Right lobe of liver (tissue), 6 donors: ENCODE measurements around the gene ADAMTS2. TPM values are rescaled to one million over a fixed set of nuclear protein-coding genes. Genes with fewer than 3 reads are reported as not detected.

Experiments used
- ATAC-seq, 4 donors: fragments of 200-7000 bp; cut with Tn5 transposase; one replicate each; pipeline ENCODE4 v1.9.1; 2020; ENCODE audit warnings: mild to moderate bottlenecking in 4 of 4, moderate library complexity in 4 of 4
- DNase-seq, 3 donors: peaks; one replicate each; pipeline ENCODE4 v3.0.0-alpha.2; 2020
- H3K27ac ChIP-seq, 3 donors: fragments of 200-600 bp; one replicate each; pipeline ENCODE4 v1.8.0; 2022
- H3K27me3 ChIP-seq, 2 donors: fragments of 200-600 bp; one replicate each; pipeline ENCODE4 v1.8.0; 2022
- H3K36me3 ChIP-seq, 4 donors: fragments of 200-600 bp; sonication (generic) in 1 of 4; one replicate each; pipeline versions ENCODE4 v1.5.1 to v1.8.0; 2017 to 2022; ENCODE audit warnings: control low read depth in 1 of 4
- H3K4me1 ChIP-seq, 4 donors: fragments of 200-600 bp; sonication (generic) in 1 of 4; one replicate each; pipeline versions ENCODE4 v1.5.1 to v1.8.0; 2017 to 2022; ENCODE audit warnings: control low read depth in 1 of 4
- H3K4me3 ChIP-seq, 3 donors: fragments of 200-600 bp; one replicate each; pipeline ENCODE4 v1.8.0; 2022
- H3K9me3 ChIP-seq, 4 donors: fragments of 200-600 bp; sonication (generic) in 1 of 4; one replicate each; pipeline versions ENCODE4 v1.5.1 to v1.8.0; 2017 to 2022; ENCODE audit warnings: control low read depth in 1 of 4
- POLR2A ChIP-seq: fragments of 450-650 bp; IDR thresholded peaks from one replicate; pipeline ENCODE4 v1.6.1; 2017; ENCODE audit warnings: antibody characterized with exemption, mild to moderate bottlenecking
- WGBS: methylation state at CpG from one replicate; pipeline ENCODE4 v1.1.6; 2018; ENCODE audit warnings: low coverage, low lambda C conversion rate; ENCODE audit not compliant: insufficient coverage; ENCODE audit errors: missing lambda C conversion rate; 5-methylcytosine and 5-hydroxymethylcytosine counted together
- intact Hi-C, 2 donors: fragments of 100-400 bp; cut with DNase I; formaldehyde crosslinking; loops; one replicate each; pipeline versions ENCODE4 v1.11.2 to v1.14.1; 2022
- total RNA-seq, 6 experiments: library from RNA; depleted of rRNA in 2 of 6; stranded (reverse); fragments of >200 nt in 2 of 6; fragmentation: NEBNext Ultra II Directional in 3 of 6; extraction: Animal tissue kit (Norgen Biotek cat#: 25700) in 3 of 6; gene quantifications; one replicate each; pipeline versions ENCODE4 v1.1.0 to v1.2.4, GENCODE V29; 2016 to 2023
- TF ChIP-seq, protein P1 (sequence below), 4 donors: fragments of 200-600 bp in 3 of 4; fragments of 450-650 bp in 1 of 4; IDR thresholded peaks; one replicate each; pipeline versions ENCODE4 v1.5.1 to v1.8.0; 2016 to 2022; ENCODE audit warnings: antibody characterized with exemption in 4 of 4, mild to moderate bottlenecking in 2 of 4
- donor health status: DM: no; HTN: yes; CAD: no.
- donor health status: DM: no; HTN: no; CAD: no.
- donor health status: DM: no; HTN: no; CAD: no.
- donor health status: DM: no; HTN: yes; CAD: no.
- donor health status: DM: no; HTN: yes; CAD: no.

ADAMTS2 gene
- total RNA-seq, 6 experiments from 2014 or later = 6.3 to 18.9 (median 13.5) TPM

DNA sequence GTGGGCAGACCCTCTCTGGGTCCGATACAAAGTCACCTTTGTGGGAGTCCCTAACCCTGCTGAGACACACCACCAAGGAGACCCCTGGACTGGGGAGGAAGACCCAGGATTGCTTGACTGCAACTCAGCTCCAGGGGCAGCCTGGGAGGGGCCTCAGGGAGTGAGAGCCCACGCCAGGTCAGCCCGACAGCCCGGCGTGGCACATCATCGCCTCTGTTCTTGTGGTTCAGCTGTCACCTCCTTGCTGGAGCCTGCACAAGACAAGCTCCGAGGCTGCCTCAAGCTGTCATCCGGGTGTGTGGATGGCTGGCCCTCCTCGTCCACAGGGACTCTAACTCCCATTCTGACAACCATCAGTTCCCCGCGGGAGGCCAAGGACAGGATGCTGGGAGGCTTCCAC, 151.5 kb downstream of the ADAMTS2 start:
- Histone ChIP-seq H3K4me3 (no peak overlapping the region), H3K4me1 (no peaks in the 10 kb centered on the region), H3K36me3 (no peaks in the 10 kb centered on the region), H3K27me3 (no peaks in the 10 kb centered on the region), H3K9me3 (no peaks in the 10 kb centered on the region), H3K27ac (no peak overlapping the region)
- intact Hi-C loops = no loop called here
- DNase-seq (peak in 2 of 3 donors; percentile 13 to 37), ATAC-seq (no peak)
- TF ChIP-seq POLR2A = no peak
- TF ChIP-seq, protein P1, sequence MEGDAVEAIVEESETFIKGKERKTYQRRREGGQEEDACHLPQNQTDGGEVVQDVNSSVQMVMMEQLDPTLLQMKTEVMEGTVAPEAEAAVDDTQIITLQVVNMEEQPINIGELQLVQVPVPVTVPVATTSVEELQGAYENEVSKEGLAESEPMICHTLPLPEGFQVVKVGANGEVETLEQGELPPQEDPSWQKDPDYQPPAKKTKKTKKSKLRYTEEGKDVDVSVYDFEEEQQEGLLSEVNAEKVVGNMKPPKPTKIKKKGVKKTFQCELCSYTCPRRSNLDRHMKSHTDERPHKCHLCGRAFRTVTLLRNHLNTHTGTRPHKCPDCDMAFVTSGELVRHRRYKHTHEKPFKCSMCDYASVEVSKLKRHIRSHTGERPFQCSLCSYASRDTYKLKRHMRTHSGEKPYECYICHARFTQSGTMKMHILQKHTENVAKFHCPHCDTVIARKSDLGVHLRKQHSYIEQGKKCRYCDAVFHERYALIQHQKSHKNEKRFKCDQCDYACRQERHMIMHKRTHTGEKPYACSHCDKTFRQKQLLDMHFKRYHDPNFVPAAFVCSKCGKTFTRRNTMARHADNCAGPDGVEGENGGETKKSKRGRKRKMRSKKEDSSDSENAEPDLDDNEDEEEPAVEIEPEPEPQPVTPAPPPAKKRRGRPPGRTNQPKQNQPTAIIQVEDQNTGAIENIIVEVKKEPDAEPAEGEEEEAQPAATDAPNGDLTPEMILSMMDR (IDR thresholded peaks at IDR 0.05) = no peak
- 87% methylated on average over 3 of the region's 11 CpGs for WGBS

DNA sequence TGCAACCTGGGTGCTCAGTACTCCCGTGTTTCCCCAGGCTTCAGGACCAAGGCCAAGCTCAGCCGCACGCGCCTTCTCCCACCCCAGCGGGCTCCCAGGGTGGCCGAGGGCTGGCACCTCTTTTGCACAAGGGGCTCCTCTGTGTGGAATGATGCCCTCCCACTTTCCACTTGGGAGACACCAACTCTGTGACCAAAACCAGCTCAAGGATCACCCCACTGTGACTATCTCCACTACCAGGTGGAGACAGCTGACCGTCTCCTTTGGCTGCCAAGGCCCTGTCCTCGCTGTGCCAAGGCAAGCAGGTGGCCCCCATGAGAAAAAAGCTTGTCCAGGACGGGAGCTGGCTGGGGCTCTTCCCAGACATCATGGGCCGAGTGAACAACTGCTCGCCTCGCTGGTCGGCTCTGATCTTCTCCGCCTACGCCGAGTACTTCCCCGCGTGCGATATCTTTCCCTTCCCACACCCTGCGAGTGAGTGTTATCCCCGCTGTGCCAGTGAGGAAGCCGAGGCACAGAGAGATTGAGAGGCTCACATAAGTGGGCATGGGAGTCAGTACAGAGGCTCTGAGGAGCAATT, 152.3 kb downstream of the ADAMTS2 start:
- Histone ChIP-seq H3K27ac (no peak overlapping the region), H3K4me3 (no peak overlapping the region), H3K4me1 (no peaks in the 10 kb centered on the region), H3K9me3 (no peaks in the 10 kb centered on the region), H3K27me3 (no peaks in the 10 kb centered on the region), H3K36me3 (no peaks in the 10 kb centered on the region)
- intact Hi-C loops = no loop called here
- TF ChIP-seq, protein P1 (IDR thresholded peaks at IDR 0.05) = no peak
- no peak for TF ChIP-seq POLR2A
- ATAC-seq = no peak
- WGBS = no CpG with 5 or more reads among the region's 22 CpGs
- peak in 1 of 3 donors; percentile 30 for DNase-seq

DNA sequence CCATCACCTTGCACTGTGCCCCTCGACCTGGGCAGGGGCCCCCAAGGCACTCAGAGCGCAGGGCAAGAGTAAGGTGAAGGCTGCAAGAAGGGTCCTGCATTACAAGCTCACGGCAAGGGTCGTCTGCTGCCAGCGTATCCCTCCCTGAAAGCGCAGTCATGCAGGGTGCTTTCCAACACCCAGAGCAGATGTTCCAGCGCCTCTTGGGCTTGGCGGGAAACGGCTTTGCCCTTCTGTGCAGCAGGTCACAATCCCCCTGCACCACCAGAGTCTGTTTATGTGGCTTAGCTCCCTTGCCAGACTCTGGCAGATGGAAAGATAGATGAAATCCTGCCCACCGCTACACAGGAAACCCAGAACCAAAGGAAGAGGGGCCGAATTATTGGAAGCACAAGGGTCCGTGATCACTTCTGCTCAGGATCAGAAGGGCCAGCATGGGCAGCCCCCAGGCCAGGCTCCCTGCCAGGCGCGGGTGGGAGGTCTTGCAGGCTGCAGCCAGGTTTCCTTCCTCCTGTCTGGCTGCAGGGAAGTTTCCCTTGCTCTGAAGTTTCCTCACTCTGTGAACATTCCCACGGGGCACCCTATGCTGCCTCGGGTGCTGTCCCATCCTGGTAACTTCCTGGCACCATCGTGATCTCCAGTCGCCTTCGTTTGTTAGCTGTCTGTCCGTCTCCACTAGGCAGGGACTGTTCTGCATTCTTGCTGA, 152.9 kb downstream of the ADAMTS2 start:
- intact Hi-C loops = no loop called here
- WGBS = 18% methylated on average over 7 of the region's 20 CpGs
- Histone ChIP-seq H3K9me3 (no peaks in the 10 kb centered on the region), H3K27ac (no peak overlapping the region), H3K36me3 (no peaks in the 10 kb centered on the region), H3K4me3 (no peak overlapping the region), H3K27me3 (no peaks in the 10 kb centered on the region), H3K4me1 (no peaks in the 10 kb centered on the region)
- no peak for TF ChIP-seq POLR2A
- TF ChIP-seq, protein P1 (IDR thresholded peaks at IDR 0.05) = no peak
- DNase-seq (peak in 2 of 3 donors; percentile 22 to 27), ATAC-seq (peak in 1 of 4 donors; percentile 17)

DNA sequence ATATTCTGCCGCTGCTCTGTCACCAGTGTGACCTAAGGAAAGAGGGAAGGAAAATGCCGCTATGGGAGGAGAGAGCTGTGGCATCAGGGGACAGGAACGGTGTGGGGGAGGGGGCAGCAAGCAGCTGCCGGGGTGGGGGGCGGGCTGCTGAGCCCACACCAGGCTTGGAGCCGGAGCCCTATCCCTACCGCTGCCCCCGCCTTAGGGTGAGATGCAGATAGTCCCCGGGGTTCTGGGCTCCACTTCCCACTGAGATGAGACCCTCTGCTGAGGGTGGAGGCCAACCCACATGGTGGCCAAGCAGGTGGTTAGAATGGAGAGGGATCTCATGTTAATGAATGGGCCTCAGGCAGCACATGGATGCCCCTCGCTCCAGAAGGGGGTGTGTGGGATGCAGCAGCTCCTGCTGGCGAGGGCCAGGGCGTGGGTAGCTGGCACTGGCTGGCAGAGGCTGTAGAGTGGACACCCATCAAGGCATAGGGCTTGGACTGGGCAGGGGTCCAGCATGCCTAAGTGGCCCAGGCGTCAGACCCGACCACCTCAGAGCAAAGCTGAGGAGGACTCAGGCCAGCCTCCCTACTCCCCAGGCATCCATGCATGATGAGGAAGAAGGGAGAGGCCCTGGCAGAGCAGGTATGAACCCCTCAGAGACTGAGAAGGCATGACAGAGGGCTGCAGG, 153.6 kb downstream of the ADAMTS2 start:
- Histone ChIP-seq H3K27ac (no peak overlapping the region), H3K4me3 (no peak overlapping the region), H3K27me3 (no peaks in the 10 kb centered on the region), H3K9me3 (no peaks in the 10 kb centered on the region), H3K36me3 (no peaks in the 10 kb centered on the region), H3K4me1 (no peaks in the 10 kb centered on the region)
- peak in 1 of 3 donors; percentile 37 for DNase-seq
- WGBS = 68% methylated on average over 6 of the region's 14 CpGs
- intact Hi-C loops = no loop called here
- no peak for TF ChIP-seq POLR2A
- TF ChIP-seq, protein P1 (IDR thresholded peaks at IDR 0.05) = no peak
- ATAC-seq = no peak
